Measurements from ENCODE around the gene CORIN. TPM values are rescaled to one million over a fixed set of nuclear protein-coding genes. Genes with fewer than 3 reads are reported as not detected.
A peak's percentile ranks its signal among the peaks of the same experiment; 100 is the strongest.

CORIN gene
- total and polyA plus RNA-seq, 2 of the 13 experiments (the other 11 are each of a cell fraction or from before 2014, with no cell fraction given): 0.84 to 1.2 TPM

GRCh38 chr4:47713129-47713834 is 124.6 kb downstream of the CORIN start:
- in situ Hi-C loops (cut with HindIII; ENCODE audit: extremely low pct_ligation_motif_present, low pct_unique_long_range_greater_than_20kb) (loop anchor here (25.0 kb wide), 1 partner anchor 374 kb away; no protein-coding TSS in a partner anchor), intact Hi-C loops (cut with micrococcal nuclease; ENCODE audit: unreplicated experiment) (no loop called here)
- TF ChIP-seq MAFK (conservative IDR thresholded peaks at IDR 0.05 in 1 of 2, IDR thresholded peaks at IDR 0.05 in 1 of 2; ENCODE audit: low read length in 2 of 2) (peak; percentile 84 to 89), FOXK2 (IDR thresholded peaks at IDR 0.05) (no peak), ZNF569 (CRISPR knock-in tag; IDR thresholded peaks at IDR 0.05; ENCODE audit: borderline replicate concordance) (no peak), MAFF (IDR thresholded peaks at IDR 0.05; ENCODE audit: low read depth, low read length) (peak; percentile 88)
- WGBS (ENCODE audit: low lambda C conversion rate): 64% methylated on average over 6 of the region's 6 CpGs
- ChIA-PET POLR2A (no interaction called here), CTCF (ENCODE audit: low intra/inter-chr PET ratio, low total read pairs) (no interaction called here)
- ATAC-seq: no peak
- H3K4me3 ChIP-seq (replicated peaks in 1 of 3; ENCODE audit: insufficient read depth in 1 of 3, low read depth in 2 of 3, low read length in 3 of 3): no peak overlapping the region
- H3K27me3 ChIP-seq (ENCODE audit: control insufficient read depth in 1 of 2, insufficient read depth in 2 of 2, low read length in 2 of 2): peaks cover 0 to 7% of the 10 kb centered on the region in 2 experiments; a peak in 2 of 5 replicates
- H3K36me3 ChIP-seq (replicated peaks in 1 of 2; ENCODE audit: control insufficient read depth in 1 of 2, insufficient read depth in 2 of 2, low read length in 2 of 2): no peaks in the 10 kb centered on the region
- no peaks in the 10 kb centered on the region for H4K20me1 ChIP-seq (ENCODE audit: insufficient read depth, low read length)
- H3K9ac ChIP-seq (ENCODE audit: insufficient read depth, low read depth, low read length): no peak overlapping the region
- no peak for FAIRE-seq
- no peak overlapping the region for H2AFZ ChIP-seq (ENCODE audit: low read length)
- no peak for DNase-seq (ENCODE audit: low spot score)
- no peak overlapping the region for H3K27ac ChIP-seq (ENCODE audit: extremely low read length, insufficient read depth, low read length)
- H3K79me2 ChIP-seq (ENCODE audit: insufficient read depth, low read length): no peaks in the 10 kb centered on the region
- H3K9me3 ChIP-seq (ENCODE audit: low read length): no peaks in the 10 kb centered on the region
- BruUV-seq (replicated peaks): no TSS peak
- H3K4me2 ChIP-seq (ENCODE audit: low read depth, low read length): no peak overlapping the region
- H3K4me1 ChIP-seq (ENCODE audit: insufficient read depth, low read length): peaks cover 10% of the 10 kb centered on the region

GRCh38 chr4:47711646-47712045 is 126.2 kb downstream of the CORIN start:
- Histone ChIP-seq H3K9me3 (ENCODE audit: low read length) (no peaks in the 10 kb centered on the region), H3K4me1 (ENCODE audit: insufficient read depth, low read length) (peaks cover 10% of the 10 kb centered on the region), H3K27me3 (ENCODE audit: control insufficient read depth in 1 of 2, insufficient read depth in 2 of 2, low read length in 2 of 2) (no peaks in the 10 kb centered on the region), H3K27ac (ENCODE audit: extremely low read length, insufficient read depth, low read length) (no peak overlapping the region), H3K4me2 (ENCODE audit: low read depth, low read length) (no peak overlapping the region), H4K20me1 (ENCODE audit: insufficient read depth, low read length) (no peaks in the 10 kb centered on the region), H3K36me3 (replicated peaks in 1 of 2; ENCODE audit: control insufficient read depth in 1 of 2, insufficient read depth in 2 of 2, low read length in 2 of 2) (no peaks in the 10 kb centered on the region), H3K4me3 (replicated peaks in 1 of 3; ENCODE audit: insufficient read depth in 1 of 3, low read depth in 2 of 3, low read length in 3 of 3) (no peak overlapping the region), H3K9ac (ENCODE audit: insufficient read depth, low read depth, low read length) (no peak overlapping the region), H2AFZ (ENCODE audit: low read length) (no peak overlapping the region), H3K79me2 (ENCODE audit: insufficient read depth, low read length) (no peaks in the 10 kb centered on the region)
- CTCF ChIA-PET (ENCODE audit: low intra/inter-chr PET ratio, low total read pairs): no interaction called here
- ATAC-seq: no peak
- no peak for FAIRE-seq
- no peak for DNase-seq (ENCODE audit: low spot score)
- intact Hi-C loops (cut with micrococcal nuclease; ENCODE audit: unreplicated experiment): no loop called here
- in situ Hi-C loops (cut with HindIII; ENCODE audit: extremely low pct_ligation_motif_present, low pct_unique_long_range_greater_than_20kb): loop anchor here (25.0 kb wide), 1 partner anchor 376 kb away; no protein-coding TSS in a partner anchor
- TF ChIP-seq ZNF503 (CRISPR knock-in tag; IDR thresholded peaks at IDR 0.05) (no peak), THYN1 (CRISPR knock-in tag; IDR thresholded peaks at IDR 0.05; ENCODE audit: borderline replicate concordance, low read depth) (no peak), ZNF549 (CRISPR knock-in tag; IDR thresholded peaks at IDR 0.05) (no peak), ZNF672 (CRISPR knock-in tag; IDR thresholded peaks at IDR 0.05) (no peak), ZNF644 (CRISPR knock-in tag; IDR thresholded peaks at IDR 0.05; ENCODE audit: low read depth) (no peak)
- WGBS (ENCODE audit: low lambda C conversion rate): 41% methylated on average over 3 of the region's 3 CpGs
- BruUV-seq (replicated peaks): no TSS peak
- POLR2A ChIA-PET: no interaction called here

Data from HepG2 (cell line).